ENCODE results near the gene GCNT3.

GRCh38 chr15:59615661-59616060 is 4.1 kb downstream of the GCNT3 start:
- no peak for TF ChIP-seq CTCF (conservative IDR thresholded peaks at IDR 0.05 in 1 of 2, IDR thresholded peaks at IDR 0.05 in 1 of 2; ENCODE audit: low read depth in 1 of 2, low read length in 2 of 2)
- no peak for TF ChIP-seq EZH2 (IDR thresholded peaks at IDR 0.05; ENCODE audit: low read length, missing control alignments)

All from fibroblast of lung (primary cell).